HCT116 (cell line): ENCODE results near the gene RFXANK. TPM values are rescaled to one million over a fixed set of nuclear protein-coding genes. Genes with fewer than 3 reads are reported as not detected.
"Not testable (repeated sequence)": the region's sequence is repeated elsewhere in the genome, so short reads cannot be mapped to it uniquely, and the experiment has no call there.

Experiments used
- ATAC-seq: fragments of 200-7000 bp; cut with Tn5 transposase; 2 replicates; pipeline ENCODE4 v1.9.1; 2020; ENCODE audit warnings: mild to moderate bottlenecking, moderate library complexity
- BruUV-seq: library from RNA; stranded (reverse); fragments of 400-500 nt; replicated peaks from 2 replicates; lab custom pipeline; 2021; lab: Mats Ljungman, UMichigan
- CTCF ChIA-PET: fragments of 300-600 bp; sonication (Branson Sonifier 250); formaldehyde crosslinking; loops from one replicate; lab custom pipeline; 2021; ENCODE audit warnings: antibody characterized with exemption; lab: Charles Lee
- POLR2A ChIA-PET: fragments of 300-600, 350-600 bp; sonication (Branson Sonifier 250); formaldehyde crosslinking; loops from one replicate; lab custom pipeline; 2021; ENCODE audit warnings: antibody characterized with exemption; lab: Charles Lee
- RAD21 ChIA-PET, 2 experiments: fragments of 300-600 bp; sonication (Branson Sonifier 250); formaldehyde crosslinking; loops; one replicate each; lab custom pipeline; 2023; ENCODE audit warnings: low total read pairs in 2 of 2; ENCODE audit not compliant: uncharacterized antibody in 2 of 2, unreplicated experiment in 2 of 2, low non-redundant PET in 1 of 2; lab: Charles Lee
- DNase-seq: peaks from one replicate; pipeline ENCODE4 v3.0.0-alpha.2; 2010; ENCODE audit warnings: low read depth, low spot score
- H2AFZ ChIP-seq: fragments of 200-600 bp; shearing (Covaris generic), sonication (generic); 2 replicates; pipeline ENCODE4 v1.6.1; 2017; ENCODE audit warnings: low read depth, mixed run types, mixed read lengths, antibody characterized with exemption, low read length; ENCODE audit not compliant: poor library complexity, severe bottlenecking
- H3K27ac ChIP-seq: 2 replicates; pipeline ENCODE4 v1.5.1; 2012; ENCODE audit warnings: low read depth, low read length
- H3K27me3 ChIP-seq: fragments of 200-600 bp; sonication (generic); 2 replicates; pipeline ENCODE4 v1.6.1; 2016; ENCODE audit warnings: mixed run types, low read length, mixed read lengths; ENCODE audit not compliant: insufficient read depth
- H3K36me3 ChIP-seq, 2 experiments: fragments of 200-500 bp in 1 of 2; fragments of 200-600 bp in 1 of 2; sonication (Bioruptor generic) in 1 of 2; sonication (generic) in 1 of 2; 2 replicates each; pipeline versions ENCODE4 v1.5.1 to v1.6.1; 2014 to 2016; ENCODE audit warnings: low read length in 2 of 2, inconsistent platforms in 1 of 2, mixed read lengths in 1 of 2, mixed run types in 1 of 2; ENCODE audit not compliant: insufficient read depth in 2 of 2, control insufficient read depth in 1 of 2
- H3K4me1 ChIP-seq, 2 experiments: fragments of 200-600 bp in 1 of 2; sonication (generic) in 1 of 2; 2 replicates each; pipeline versions ENCODE4 v1.5.1 to v1.6.1; 2012 to 2017; ENCODE audit warnings: low read length in 2 of 2, inconsistent platforms in 1 of 2, mild to moderate bottlenecking in 1 of 2, mixed read lengths in 1 of 2, mixed run types in 1 of 2, moderate library complexity in 1 of 2; ENCODE audit not compliant: insufficient read depth in 2 of 2, control insufficient read depth in 1 of 2
- H3K4me2 ChIP-seq: fragments of 200-600 bp; sonication (generic); 2 replicates; pipeline ENCODE4 v1.6.1; 2017; ENCODE audit warnings: mixed run types, low read length, mixed read lengths
- H3K4me3 ChIP-seq, 2 experiments: fragments of 200-600 bp in 1 of 2; sonication (generic) in 1 of 2; replicated peaks in 1 of 2; 2 replicates each; pipeline ENCODE4 v1.5.1; 2011 to 2016; ENCODE audit warnings: low read length in 2 of 2, control low read depth in 1 of 2, low read depth in 1 of 2, mild to moderate bottlenecking in 1 of 2, mixed read lengths in 1 of 2, mixed run types in 1 of 2
- H3K79me2 ChIP-seq: fragments of 200-600 bp; sonication (generic); 2 replicates; pipeline ENCODE4 v1.6.1; 2017; ENCODE audit warnings: mild to moderate bottlenecking, mixed run types, low read length, moderate library complexity, mixed read lengths; ENCODE audit not compliant: insufficient read depth
- H3K9ac ChIP-seq: fragments of 200-600 bp; sonication (generic); 2 replicates; pipeline ENCODE4 v1.6.1; 2016; ENCODE audit warnings: low read length, mixed read lengths
- H3K9me2 ChIP-seq: fragments of 200-600 bp; sonication (generic), shearing (Covaris generic); 2 replicates; pipeline ENCODE4 v1.6.1; 2017; ENCODE audit warnings: mixed run types, mild to moderate bottlenecking, moderate library complexity; ENCODE audit not compliant: insufficient read depth
- H3K9me3 ChIP-seq, 2 experiments: fragments of 200-500 bp in 1 of 2; fragments of 200-600 bp in 1 of 2; sonication (Bioruptor generic) in 1 of 2; sonication (generic) in 1 of 2; 2 replicates each; pipeline ENCODE4 v1.6.1; 2014 to 2017; ENCODE audit warnings: low read length in 2 of 2, mixed read lengths in 2 of 2, inconsistent platforms in 1 of 2, low read depth in 1 of 2, mild to moderate bottlenecking in 1 of 2, mixed run types in 1 of 2, moderate library complexity in 1 of 2; ENCODE audit not compliant: control insufficient read depth in 1 of 2, insufficient read depth in 1 of 2
- H4K20me1 ChIP-seq: fragments of 200-600 bp; sonication (generic), shearing (Covaris generic); 2 replicates; pipeline ENCODE4 v1.6.1; 2017; ENCODE audit warnings: mixed run types, mild to moderate bottlenecking, moderate library complexity; ENCODE audit not compliant: insufficient read depth
- CEBPB ChIP-seq: IDR thresholded peaks from 2 replicates; pipeline ENCODE4 v1.6.1; 2012; ENCODE audit warnings: low read depth
- EZH2 ChIP-seq: fragments of 200-600 bp; sonication (generic); IDR thresholded peaks from 2 replicates; pipeline ENCODE4 v1.6.1; 2017; ENCODE audit warnings: antibody characterized with exemption, mixed run types
- FOSL1 ChIP-seq: IDR thresholded peaks from 2 replicates; pipeline ENCODE4 v1.6.1; 2012; ENCODE audit warnings: low read depth
- POLR2A ChIP-seq: IDR thresholded peaks from 2 replicates; pipeline ENCODE4 v1.7.0; 2011; ENCODE audit warnings: borderline replicate concordance; ENCODE audit not compliant: insufficient read depth, insufficient read length; ENCODE audit errors: extremely low read depth
- SIN3A ChIP-seq: IDR thresholded peaks from 2 replicates; pipeline ENCODE4 v1.6.1; 2012; ENCODE audit warnings: low read depth
- SRF ChIP-seq: IDR thresholded peaks from 2 replicates; pipeline ENCODE4 v1.6.1; 2012; ENCODE audit warnings: low read depth
- ZBTB33 ChIP-seq: IDR thresholded peaks from 2 replicates; pipeline ENCODE4 v1.6.1; 2011; ENCODE audit warnings: mild to moderate bottlenecking, low read length, moderate library complexity; ENCODE audit not compliant: insufficient replicate concordance; ENCODE audit errors: extremely low read depth
- intact Hi-C: fragments of 100-400 bp; cut with micrococcal nuclease; formaldehyde crosslinking; loops from 2 replicates; pipeline ENCODE4 v1.10.0; 2022
- total RNA-seq: library from RNA; stranded (reverse); gene quantifications from one replicate; pipeline ENCODE4 v1.2.1, GENCODE V29; 2021; ENCODE audit not compliant: unreplicated experiment

Gene RFXANK
- total RNA-seq, 1 experiment from 2014 or later = 78.9 TPM

- Histone ChIP-seq H3K27ac (no peak overlapping the region; the same call in 1 of the 2 replicates), H3K4me3 (no peak overlapping the region), H3K9me3 (no peaks in the 10 kb centered on the region), H3K4me1 (peaks cover 9 to 10% of the 10 kb centered on the region in 2 experiments; a peak in 3 of 4 replicates), H3K79me2 (no peaks in the 10 kb centered on the region), H3K27me3 (no peaks in the 10 kb centered on the region), H3K4me2 (no peak overlapping the region), H3K9ac (no peak overlapping the region)
- POLR2A ChIA-PET = no interaction called here
- RAD21 ChIA-PET = no interaction called here
- intact Hi-C loops = no loop called here
- no TSS peak for BruUV-seq
- TF ChIP-seq SRF (no peak), CEBPB (peak; percentile 67), SIN3A (no peak), EZH2 (no peak), FOSL1 (no peak), POLR2A (no peak), ZBTB33 (no peak)
- TF ChIP-seq, all 23 proteins: peak for 1
- no peak overlapping the region for H2AFZ ChIP-seq
- H3K9me2 ChIP-seq = no peaks in the 10 kb centered on the region
- DNase-seq = no peak
- CTCF ChIA-PET = no interaction called here
- no peaks in the 10 kb centered on the region for H4K20me1 ChIP-seq
- ATAC-seq = no peak
- H3K36me3 ChIP-seq = no peaks in the 10 kb centered on the region
These were observed 20.1 kb upstream of the RFXANK start for GRCh38 chr19:19171821-19172532.

GRCh38 chr19:19173243-19173642 lies 18.8 kb upstream of the RFXANK start:
- H3K9me3 ChIP-seq, H3K4me3 ChIP-seq, H3K36me3 ChIP-seq, DNase-seq, H3K9ac ChIP-seq, ATAC-seq, H4K20me1 ChIP-seq, H3K27me3 ChIP-seq, H3K79me2 ChIP-seq, intact Hi-C loops, POLR2A ChIA-PET, H2AFZ ChIP-seq, H3K9me2 ChIP-seq, H3K4me2 ChIP-seq, BruUV-seq, RAD21 ChIA-PET, H3K27ac ChIP-seq, H3K4me1 ChIP-seq: not testable (repeated sequence)
- CTCF ChIA-PET = interaction anchor here (1.0 kb wide), 1 partner anchor 169 kb away, joined by 3 read pairs; no protein-coding TSS in a partner anchor
